ENCODE results near the gene SCAMP1.
A peak's percentile ranks its signal among the peaks of the same experiment; 100 is the strongest.

SCAMP1 gene

GRCh38 chr5:78509884-78510769, 149.7 kb downstream of the SCAMP1 start (continued):
- no peak for TF ChIP-seq ZNF175 (tag by site-specific recombination; IDR thresholded peaks at IDR 0.05)
- no peak for TF ChIP-seq ZNF623 (tag by site-specific recombination; IDR thresholded peaks at IDR 0.05)
- no peak for TF ChIP-seq MZF1 (tag by site-specific recombination; IDR thresholded peaks at IDR 0.05; ENCODE audit: borderline replicate concordance)
- no peak for TF ChIP-seq ZNF664 (tag by site-specific recombination; IDR thresholded peaks at IDR 0.05)
- TF ChIP-seq ZBTB11 (tag by site-specific recombination; conservative IDR thresholded peaks at IDR 0.05; ENCODE audit: low read depth), result no peak
- TF ChIP-seq ZNF549 (tag by site-specific recombination; IDR thresholded peaks at IDR 0.05), result no peak
- TF ChIP-seq, protein P1, sequence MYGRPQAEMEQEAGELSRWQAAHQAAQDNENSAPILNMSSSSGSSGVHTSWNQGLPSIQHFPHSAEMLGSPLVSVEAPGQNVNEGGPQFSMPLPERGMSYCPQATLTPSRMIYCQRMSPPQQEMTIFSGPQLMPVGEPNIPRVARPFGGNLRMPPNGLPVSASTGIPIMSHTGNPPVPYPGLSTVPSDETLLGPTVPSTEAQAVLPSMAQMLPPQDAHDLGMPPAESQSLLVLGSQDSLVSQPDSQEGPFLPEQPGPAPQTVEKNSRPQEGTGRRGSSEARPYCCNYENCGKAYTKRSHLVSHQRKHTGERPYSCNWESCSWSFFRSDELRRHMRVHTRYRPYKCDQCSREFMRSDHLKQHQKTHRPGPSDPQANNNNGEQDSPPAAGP (tag by site-specific recombination; IDR thresholded peaks at IDR 0.05), result no peak
- no peak for TF ChIP-seq SP2 (tag by site-specific recombination; IDR thresholded peaks at IDR 0.05)
- no peak for TF ChIP-seq ZNF473 (tag by site-specific recombination; IDR thresholded peaks at IDR 0.05)
- TF ChIP-seq ZIC2 (tag by site-specific recombination; IDR thresholded peaks at IDR 0.05), result peak; percentile 68; the same call in 1 of the 2 replicates
- TF ChIP-seq ZNF146 (tag by site-specific recombination; IDR thresholded peaks at IDR 0.05), result no peak
- no peak for TF ChIP-seq TCF7L2 (IDR thresholded peaks at IDR 0.05; ENCODE audit: borderline replicate concordance, low read depth, low read length)
- TF ChIP-seq ZNF624 (tag by site-specific recombination; IDR thresholded peaks at IDR 0.05), result no peak
- no peak for TF ChIP-seq GLI2 (tag by site-specific recombination; IDR thresholded peaks at IDR 0.05; ENCODE audit: borderline replicate concordance, low read depth)
- no peak for TF ChIP-seq PRDM1 (tag by site-specific recombination; IDR thresholded peaks at IDR 0.05)
- no peak for TF ChIP-seq REPIN1 (tag by site-specific recombination; IDR thresholded peaks at IDR 0.05; ENCODE audit: low read depth)
- TF ChIP-seq ZNF677 (tag by site-specific recombination; IDR thresholded peaks at IDR 0.05), result no peak
- no peak for TF ChIP-seq KLF10 (tag by site-specific recombination; IDR thresholded peaks at IDR 0.05)

DNA sequence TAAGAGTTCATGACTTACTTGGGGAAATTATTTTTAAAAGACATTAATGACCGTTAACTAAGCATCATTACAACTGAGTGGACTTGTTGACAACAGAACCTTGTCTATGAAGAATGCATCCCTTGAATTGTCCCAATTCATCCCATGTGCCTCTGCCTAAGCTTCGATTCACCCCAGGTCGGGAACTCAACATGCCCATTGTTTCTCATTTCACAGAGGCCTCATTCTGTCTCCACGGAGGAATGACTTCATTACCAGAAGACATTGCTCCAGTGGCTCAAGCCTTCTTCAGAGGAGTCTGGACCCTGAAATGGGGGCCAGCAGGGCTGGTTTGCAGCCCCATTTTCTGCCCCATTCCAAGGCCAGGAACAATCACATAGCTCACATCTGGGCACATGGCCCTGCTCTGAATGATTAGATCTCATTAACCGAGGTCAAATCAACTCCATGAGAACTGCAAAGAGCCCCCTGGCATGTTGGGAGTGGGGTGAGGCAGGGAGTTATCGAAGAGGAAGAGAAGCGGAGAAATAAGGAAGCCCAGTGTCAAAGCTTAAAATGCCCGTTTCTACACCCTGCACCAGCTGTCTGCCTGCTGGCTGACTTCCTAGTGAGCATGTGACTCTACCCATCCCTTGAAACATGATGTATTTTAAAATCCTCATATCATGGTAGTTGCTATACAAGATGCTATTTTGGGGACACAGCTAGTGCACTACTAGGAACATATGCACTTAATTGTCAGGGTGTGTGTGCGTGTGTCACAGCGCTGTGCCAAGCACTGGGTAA, 150.9 kb downstream of the SCAMP1 start:
- CTCF ChIA-PET, result interaction anchor here (0.6 kb wide), 2 partner anchors 15 to 104 kb away, joined by 3 to 7 read pairs; no protein-coding TSS in a partner anchor
- Histone ChIP-seq H3K4me1 (ENCODE audit: control insufficient read depth, insufficient read depth, low read length) (peaks cover 24% of the 10 kb centered on the region), H3K27ac (ENCODE audit: extremely low read depth, low read depth, low read length) (no peak overlapping the region), H3K36me3 (ENCODE audit: control insufficient read depth in 2 of 2, insufficient read depth in 1 of 2, low read length in 2 of 2) (no peaks in the 10 kb centered on the region), H3K9me3 (ENCODE audit: control insufficient read depth, insufficient read depth, low read depth, low read length) (no peaks in the 10 kb centered on the region), H3K4me3 (ENCODE audit: low read depth, low read length) (no peak overlapping the region)
- POLR2A ChIA-PET, result no interaction called here
- TF ChIP-seq ZIC2 (tag by site-specific recombination; IDR thresholded peaks at IDR 0.05), result no peak
- TF ChIP-seq KLF9 (tag by site-specific recombination; IDR thresholded peaks at IDR 0.05; ENCODE audit: low read depth), result no peak
- TF ChIP-seq, protein P2, sequence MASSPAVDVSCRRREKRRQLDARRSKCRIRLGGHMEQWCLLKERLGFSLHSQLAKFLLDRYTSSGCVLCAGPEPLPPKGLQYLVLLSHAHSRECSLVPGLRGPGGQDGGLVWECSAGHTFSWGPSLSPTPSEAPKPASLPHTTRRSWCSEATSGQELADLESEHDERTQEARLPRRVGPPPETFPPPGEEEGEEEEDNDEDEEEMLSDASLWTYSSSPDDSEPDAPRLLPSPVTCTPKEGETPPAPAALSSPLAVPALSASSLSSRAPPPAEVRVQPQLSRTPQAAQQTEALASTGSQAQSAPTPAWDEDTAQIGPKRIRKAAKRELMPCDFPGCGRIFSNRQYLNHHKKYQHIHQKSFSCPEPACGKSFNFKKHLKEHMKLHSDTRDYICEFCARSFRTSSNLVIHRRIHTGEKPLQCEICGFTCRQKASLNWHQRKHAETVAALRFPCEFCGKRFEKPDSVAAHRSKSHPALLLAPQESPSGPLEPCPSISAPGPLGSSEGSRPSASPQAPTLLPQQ (tag by site-specific recombination; IDR thresholded peaks at IDR 0.05), result no peak
- no peak for TF ChIP-seq ZNF514 (tag by site-specific recombination; IDR thresholded peaks at IDR 0.05)
- TF ChIP-seq ZEB2 (tag by site-specific recombination; IDR thresholded peaks at IDR 0.05), result no peak
